ENCODE data around the gene PSG1. TPM values are rescaled to one million over a fixed set of nuclear protein-coding genes. Genes with fewer than 3 reads are reported as not detected.
"Not testable (repeated sequence)": the region's sequence is repeated elsewhere in the genome, so short reads cannot be mapped to it uniquely, and the experiment has no call there.

Gene PSG1
- polyA plus RNA-seq (2013, experiment 1 of 2) = not detected
- not detected for polyA plus RNA-seq (2013, experiment 2 of 2)

DNA sequence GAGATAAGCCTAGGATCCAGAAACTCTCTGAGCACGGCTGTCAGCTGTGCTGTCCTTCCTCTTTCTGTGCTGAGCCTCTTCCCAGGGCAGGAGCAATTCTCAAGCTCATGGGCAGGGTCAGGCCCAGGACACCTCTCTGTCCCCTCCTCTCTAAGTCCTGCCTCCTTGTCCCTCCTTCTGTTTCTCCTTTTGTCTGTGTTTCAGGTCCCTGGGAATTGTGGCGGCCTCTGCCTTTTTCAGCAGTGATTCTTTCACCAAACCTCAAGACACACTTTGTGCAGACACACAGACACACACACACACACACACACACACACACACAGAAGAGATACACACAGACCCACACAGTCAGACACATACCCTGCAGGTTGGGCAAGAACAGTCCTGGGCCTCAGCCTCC, at the start of gene PSG1:
TSS of gene PSG1 (minus strand) at position 101 of the 400 bp plus-strand sequence. CDS start 132 bp downstream, outside the sequence.
- Histone ChIP-seq H4K5ac (ENCODE audit: low read length) (no peak within 1 kb of the TSS), H3K4me1 (ENCODE audit: control insufficient read depth, low read depth, low read length) (no peaks in the 10 kb centered on the region), H3K23ac (ENCODE audit: low read length) (no peak within 1 kb of the TSS), H3K79me2 (ENCODE audit: control insufficient read depth, insufficient read depth, low read length) (no peaks in the 10 kb centered on the region), H3K79me1 (ENCODE audit: low read length) (no peaks in the 10 kb centered on the region), H3K9ac (ENCODE audit: low read length) (no peak within 1 kb of the TSS), H3K4me2 (ENCODE audit: low read length) (no peak within 1 kb of the TSS), H3K18ac (ENCODE audit: low read length) (no peak within 1 kb of the TSS), H2BK120ac (ENCODE audit: low read depth, low read length) (no peak within 1 kb of the TSS), H3K56ac (ENCODE audit: low read length) (no peak within 1 kb of the TSS), H3K4ac (ENCODE audit: low read depth, low read length) (no peak within 1 kb of the TSS), H2AK5ac (ENCODE audit: low read length) (no peak within 1 kb of the TSS), H2BK15ac (replicated peaks; ENCODE audit: low read depth) (no peak within 1 kb of the TSS), H3K4me3 (ENCODE audit: low read length) (no peak within 1 kb of the TSS), H3K27me3 (ENCODE audit: insufficient read depth, low read length, poor library complexity) (no peaks in the 10 kb centered on the region), H3K36me3 (ENCODE audit: control insufficient read depth, insufficient read depth, low read length) (no peaks in the 10 kb centered on the region), H3K27ac (ENCODE audit: low read depth, low read length) (no peak within 1 kb of the TSS), H4K8ac (ENCODE audit: low read depth, low read length) (no peak within 1 kb of the TSS), H2BK5ac (ENCODE audit: low read length) (no peak within 1 kb of the TSS)
- DNase-seq = no peak
- WGBS (ENCODE audit: extremely low coverage, insufficient coverage, low lambda C conversion rate) = no CpG with 5 or more reads among the region's 2 CpGs

DNA sequence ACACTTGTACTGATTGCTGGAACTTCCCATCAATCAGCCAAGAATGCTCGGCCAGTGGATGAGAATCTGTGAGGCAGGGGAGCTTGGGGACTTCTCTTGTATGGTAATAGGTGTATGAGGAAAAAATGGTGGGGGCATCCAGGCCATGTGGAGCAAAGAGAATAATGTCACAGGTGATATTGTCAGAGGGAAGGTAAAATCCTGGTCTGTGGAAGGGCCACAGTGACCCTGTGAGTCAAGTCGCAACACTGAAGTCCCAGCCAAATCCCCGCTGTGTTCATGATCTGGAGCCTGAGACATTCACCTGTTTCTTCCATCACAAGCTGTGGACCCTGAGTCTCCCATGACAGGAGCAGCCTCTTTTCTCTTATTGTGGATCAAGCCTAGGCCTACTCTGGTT, 49.4 kb upstream of the PSG1 start:
- no peak overlapping the region for H3K56ac ChIP-seq (ENCODE audit: low read length)
- H3K27me3 ChIP-seq (ENCODE audit: insufficient read depth, low read length, poor library complexity) = no peaks in the 10 kb centered on the region
- H3K79me2 ChIP-seq (ENCODE audit: control insufficient read depth, insufficient read depth, low read length) = no peaks in the 10 kb centered on the region
- H3K79me1 ChIP-seq (ENCODE audit: low read length) = no peaks in the 10 kb centered on the region
- DNase-seq = no peak
- no peak overlapping the region for H4K8ac ChIP-seq (ENCODE audit: low read depth, low read length)
- WGBS (ENCODE audit: extremely low coverage, insufficient coverage, low lambda C conversion rate) = no CpG with 5 or more reads among the region's 3 CpGs
- H3K4me1 ChIP-seq (ENCODE audit: control insufficient read depth, low read depth, low read length) = no peaks in the 10 kb centered on the region
- H2BK5ac ChIP-seq (ENCODE audit: low read length) = no peak overlapping the region
- H2AK5ac ChIP-seq (ENCODE audit: low read length) = no peak overlapping the region
- no peak overlapping the region for H3K4ac ChIP-seq (ENCODE audit: low read depth, low read length)
- no peak overlapping the region for H2BK120ac ChIP-seq (ENCODE audit: low read depth, low read length)
- no peak overlapping the region for H3K9ac ChIP-seq (ENCODE audit: low read length)
- no peak overlapping the region for H3K4me2 ChIP-seq (ENCODE audit: low read length)
- no peaks in the 10 kb centered on the region for H3K36me3 ChIP-seq (ENCODE audit: control insufficient read depth, insufficient read depth, low read length)
- H3K27ac ChIP-seq (ENCODE audit: low read depth, low read length) = no peak overlapping the region
- H3K23ac ChIP-seq (ENCODE audit: low read length) = no peak overlapping the region
- H3K4me3 ChIP-seq (ENCODE audit: low read length) = no peak overlapping the region
- no peak overlapping the region for H4K5ac ChIP-seq (ENCODE audit: low read length)
- no peak overlapping the region for H3K18ac ChIP-seq (ENCODE audit: low read length)
- H2BK15ac ChIP-seq (replicated peaks; ENCODE audit: low read depth) = no peak overlapping the region

DNA sequence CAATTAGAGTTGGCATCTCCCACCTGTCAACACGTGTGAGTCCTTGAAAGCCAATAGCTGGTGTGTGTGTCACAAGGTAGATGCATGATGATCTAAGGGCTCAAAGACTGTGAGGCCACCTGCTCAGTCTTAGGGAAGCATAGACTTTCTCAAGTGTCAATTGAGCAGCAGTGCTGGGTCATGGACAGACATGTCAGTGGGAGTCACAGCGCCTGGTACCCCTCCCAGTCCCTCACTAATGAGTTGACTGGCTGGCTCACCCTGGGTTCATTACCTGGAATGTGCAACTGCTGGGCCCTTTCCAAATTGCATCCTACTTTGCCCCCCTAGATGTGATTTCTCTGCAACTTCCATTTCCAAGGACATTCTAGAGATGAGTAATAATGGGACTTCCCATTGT, 47.3 kb upstream of the PSG1 start:
- no peak overlapping the region for H3K9ac ChIP-seq (ENCODE audit: low read length)
- no peaks in the 10 kb centered on the region for H3K27me3 ChIP-seq (ENCODE audit: insufficient read depth, low read length, poor library complexity)
- no peak overlapping the region for H2BK120ac ChIP-seq (ENCODE audit: low read depth, low read length)
- no peak overlapping the region for H3K4ac ChIP-seq (ENCODE audit: low read depth, low read length)
- no peak overlapping the region for H2BK15ac ChIP-seq (replicated peaks; ENCODE audit: low read depth)
- H3K4me1 ChIP-seq (ENCODE audit: control insufficient read depth, low read depth, low read length) = no peaks in the 10 kb centered on the region
- no peak overlapping the region for H4K8ac ChIP-seq (ENCODE audit: low read depth, low read length)
- no peaks in the 10 kb centered on the region for H3K79me2 ChIP-seq (ENCODE audit: control insufficient read depth, insufficient read depth, low read length)
- H2BK5ac ChIP-seq (ENCODE audit: low read length) = no peak overlapping the region
- H3K4me2 ChIP-seq (ENCODE audit: low read length) = no peak overlapping the region
- H3K27ac ChIP-seq (ENCODE audit: low read depth, low read length) = no peak overlapping the region
- no peak overlapping the region for H3K23ac ChIP-seq (ENCODE audit: low read length)
- no peak overlapping the region for H3K18ac ChIP-seq (ENCODE audit: low read length)
- no peaks in the 10 kb centered on the region for H3K79me1 ChIP-seq (ENCODE audit: low read length)
- no peaks in the 10 kb centered on the region for H3K36me3 ChIP-seq (ENCODE audit: control insufficient read depth, insufficient read depth, low read length)
- H3K4me3 ChIP-seq (ENCODE audit: low read length) = no peak overlapping the region
- H3K56ac ChIP-seq (ENCODE audit: low read length) = no peak overlapping the region
- WGBS (ENCODE audit: extremely low coverage, insufficient coverage, low lambda C conversion rate) = no CpG with 5 or more reads among the region's 2 CpGs
- DNase-seq = no peak
- H2AK5ac ChIP-seq (ENCODE audit: low read length) = no peak overlapping the region
- H4K5ac ChIP-seq (ENCODE audit: low read length) = no peak overlapping the region

- H3K4me1 ChIP-seq (ENCODE audit: control insufficient read depth, low read depth, low read length); H3K79me1 ChIP-seq (ENCODE audit: low read length); H2BK15ac ChIP-seq (replicated peaks; ENCODE audit: low read depth); H3K4me2 ChIP-seq (ENCODE audit: low read length); H3K56ac ChIP-seq (ENCODE audit: low read length); H2BK5ac ChIP-seq (ENCODE audit: low read length); H3K23ac ChIP-seq (ENCODE audit: low read length); H4K8ac ChIP-seq (ENCODE audit: low read depth, low read length); H2AK5ac ChIP-seq (ENCODE audit: low read length); H3K27me3 ChIP-seq (ENCODE audit: insufficient read depth, low read length, poor library complexity); H3K9ac ChIP-seq (ENCODE audit: low read length); H3K79me2 ChIP-seq (ENCODE audit: control insufficient read depth, insufficient read depth, low read length); H3K4me3 ChIP-seq (ENCODE audit: low read length); H3K18ac ChIP-seq (ENCODE audit: low read length); H3K27ac ChIP-seq (ENCODE audit: low read depth, low read length); H4K5ac ChIP-seq (ENCODE audit: low read length); H2BK120ac ChIP-seq (ENCODE audit: low read depth, low read length); H3K36me3 ChIP-seq (ENCODE audit: control insufficient read depth, insufficient read depth, low read length); H3K4ac ChIP-seq (ENCODE audit: low read depth, low read length): not testable (repeated sequence)
- WGBS (ENCODE audit: extremely low coverage, insufficient coverage, low lambda C conversion rate) = no CpG with 5 or more reads among the region's 9 CpGs
- DNase-seq = peak; percentile 14
Observed at GRCh38 chr19:42923106-42923505, 43.6 kb upstream of the PSG1 start.

DNA sequence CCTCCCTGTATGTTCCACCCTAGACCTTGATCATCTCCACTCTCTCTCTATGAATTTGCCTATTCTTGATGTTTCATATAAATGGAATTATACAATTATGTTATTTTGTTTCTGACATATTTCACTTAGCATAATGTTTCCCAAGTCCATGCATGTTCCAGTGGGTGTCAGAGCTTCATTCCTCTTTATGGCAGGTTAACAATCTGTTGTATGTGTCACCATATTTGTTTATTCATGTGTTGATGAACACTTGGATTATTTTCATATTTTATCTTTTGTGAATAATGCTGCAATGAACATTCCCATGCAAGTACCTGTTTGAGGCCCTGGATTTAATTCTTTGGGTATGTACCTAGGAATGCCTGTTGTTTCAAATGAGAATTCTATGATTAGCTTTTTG, 41.5 kb upstream of the PSG1 start:
- not testable (repeated sequence) for H3K79me2 ChIP-seq (ENCODE audit: control insufficient read depth, insufficient read depth, low read length); H2BK120ac ChIP-seq (ENCODE audit: low read depth, low read length); H3K4me1 ChIP-seq (ENCODE audit: control insufficient read depth, low read depth, low read length); H3K27me3 ChIP-seq (ENCODE audit: insufficient read depth, low read length, poor library complexity); H3K18ac ChIP-seq (ENCODE audit: low read length); H3K4me3 ChIP-seq (ENCODE audit: low read length); H4K5ac ChIP-seq (ENCODE audit: low read length); DNase-seq; H3K27ac ChIP-seq (ENCODE audit: low read depth, low read length); H2BK5ac ChIP-seq (ENCODE audit: low read length); H3K4ac ChIP-seq (ENCODE audit: low read depth, low read length); H3K9ac ChIP-seq (ENCODE audit: low read length); H3K23ac ChIP-seq (ENCODE audit: low read length); H2BK15ac ChIP-seq (replicated peaks; ENCODE audit: low read depth); H2AK5ac ChIP-seq (ENCODE audit: low read length); H4K8ac ChIP-seq (ENCODE audit: low read depth, low read length); H3K4me2 ChIP-seq (ENCODE audit: low read length); H3K56ac ChIP-seq (ENCODE audit: low read length); H3K79me1 ChIP-seq (ENCODE audit: low read length); H3K36me3 ChIP-seq (ENCODE audit: control insufficient read depth, insufficient read depth, low read length)

- no peak overlapping the region for H3K4ac ChIP-seq (ENCODE audit: low read depth, low read length)
- no peak for DNase-seq
- no peak overlapping the region for H3K9ac ChIP-seq (ENCODE audit: low read length)
- no peaks in the 10 kb centered on the region for H3K4me1 ChIP-seq (ENCODE audit: control insufficient read depth, low read depth, low read length)
- no peak overlapping the region for H3K56ac ChIP-seq (ENCODE audit: low read length)
- no peak overlapping the region for H2BK15ac ChIP-seq (replicated peaks; ENCODE audit: low read depth)
- WGBS (ENCODE audit: extremely low coverage, insufficient coverage, low lambda C conversion rate) = no CpG with 5 or more reads among the region's 3 CpGs
- H2BK5ac ChIP-seq (ENCODE audit: low read length) = no peak overlapping the region
- H4K8ac ChIP-seq (ENCODE audit: low read depth, low read length) = no peak overlapping the region
- no peaks in the 10 kb centered on the region for H3K79me2 ChIP-seq (ENCODE audit: control insufficient read depth, insufficient read depth, low read length)
- no peaks in the 10 kb centered on the region for H3K36me3 ChIP-seq (ENCODE audit: control insufficient read depth, insufficient read depth, low read length)
- H2BK120ac ChIP-seq (ENCODE audit: low read depth, low read length) = no peak overlapping the region
- H3K27ac ChIP-seq (ENCODE audit: low read depth, low read length) = no peak overlapping the region
- H3K4me3 ChIP-seq (ENCODE audit: low read length) = no peak overlapping the region
- H3K27me3 ChIP-seq (ENCODE audit: insufficient read depth, low read length, poor library complexity) = no peaks in the 10 kb centered on the region
- H4K5ac ChIP-seq (ENCODE audit: low read length) = no peak overlapping the region
- no peak overlapping the region for H3K23ac ChIP-seq (ENCODE audit: low read length)
- H3K4me2 ChIP-seq (ENCODE audit: low read length) = no peak overlapping the region
- no peak overlapping the region for H2AK5ac ChIP-seq (ENCODE audit: low read length)
- no peak overlapping the region for H3K18ac ChIP-seq (ENCODE audit: low read length)
- no peaks in the 10 kb centered on the region for H3K79me1 ChIP-seq (ENCODE audit: low read length)
Observed at GRCh38 chr19:42919757-42920079, 40.2 kb upstream of the PSG1 start.

All from mesendoderm (in vitro differentiated cells).